ENCODE measurements around the gene STRN. TPM values are rescaled to one million over a fixed set of nuclear protein-coding genes. Genes with fewer than 3 reads are reported as not detected.
"Not testable (repeated sequence)": the region's sequence is repeated elsewhere in the genome, so short reads cannot be mapped to it uniquely, and the experiment has no call there.

The STRN gene
- total RNA-seq, 1 experiment from 2014 or later = 18.7 TPM

DNA sequence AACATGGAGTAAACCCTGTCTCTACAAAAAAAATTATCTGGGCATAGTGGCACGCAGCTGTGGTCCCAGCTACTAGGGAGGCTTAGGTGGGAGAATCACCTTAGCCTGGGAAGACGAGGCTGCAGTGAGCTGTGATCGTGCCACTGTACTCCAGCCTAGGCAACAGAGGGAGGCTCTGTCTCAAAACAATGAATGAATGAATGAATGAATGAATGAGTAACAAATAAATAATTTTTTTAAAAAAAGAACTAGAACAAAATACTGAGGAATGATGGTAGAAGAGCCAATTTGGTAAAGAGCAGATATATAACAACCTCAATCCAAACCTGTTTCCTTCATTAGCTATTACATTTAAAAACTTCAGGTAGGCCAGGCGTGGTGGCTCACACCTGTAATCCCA lies 60.1 kb downstream of the STRN start:
- no peak for DNase-seq (ENCODE audit: low read depth)

DNA sequence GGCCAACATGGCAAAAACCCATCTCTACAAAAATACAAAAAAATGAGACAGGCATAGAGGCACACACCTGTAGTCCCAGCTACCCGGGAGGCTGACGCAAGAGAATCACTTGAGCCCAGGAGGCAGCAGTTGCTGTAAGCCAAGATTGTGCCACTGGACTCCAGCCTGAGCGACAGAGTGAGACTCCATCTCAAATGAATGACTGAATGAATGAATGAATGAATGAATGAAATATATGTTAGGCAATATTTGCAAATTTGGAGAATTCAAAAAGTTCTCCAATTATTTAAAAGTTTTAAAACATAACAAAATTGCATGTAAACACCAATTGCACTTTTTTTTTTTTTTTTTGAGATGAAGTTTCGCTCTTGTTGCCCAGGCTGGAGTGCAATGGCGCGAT lies 61.7 kb downstream of the STRN start:
- no peak for DNase-seq (ENCODE audit: low read depth)

DNA sequence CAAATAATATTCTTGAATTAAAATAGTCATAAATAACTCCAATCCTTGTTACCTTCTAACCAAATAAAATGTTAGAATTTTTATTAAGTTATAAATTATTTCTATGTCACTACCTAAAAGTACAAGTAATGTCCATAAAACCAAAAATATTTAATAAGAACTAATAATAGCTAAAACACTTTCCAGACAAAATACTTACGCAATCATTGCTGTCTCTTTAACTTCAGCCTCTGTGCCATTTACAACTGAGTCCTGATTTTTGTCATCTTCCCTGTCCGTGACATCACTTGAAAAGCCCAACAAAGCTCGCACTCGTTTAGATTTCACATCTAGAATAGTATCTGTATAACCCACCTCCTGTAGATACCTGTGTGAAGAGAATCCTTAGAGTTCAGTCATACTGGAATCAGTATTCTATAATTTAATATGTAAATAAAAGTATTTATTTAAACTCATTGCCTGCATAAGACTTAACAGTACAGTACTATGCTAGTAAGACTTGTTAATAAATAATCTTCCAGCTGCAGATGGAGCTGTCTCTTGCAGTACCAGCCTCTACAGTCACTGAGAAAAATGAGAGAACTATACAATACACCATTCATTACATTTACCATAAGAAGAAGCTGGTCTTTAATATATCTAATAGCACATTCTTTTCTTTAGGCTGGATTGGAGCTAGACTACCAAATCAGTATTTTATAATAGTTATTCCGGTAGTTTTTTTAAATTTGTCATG lies 63.8 kb downstream of the STRN start:
- no peak for DNase-seq (ENCODE audit: low read depth)

DNA sequence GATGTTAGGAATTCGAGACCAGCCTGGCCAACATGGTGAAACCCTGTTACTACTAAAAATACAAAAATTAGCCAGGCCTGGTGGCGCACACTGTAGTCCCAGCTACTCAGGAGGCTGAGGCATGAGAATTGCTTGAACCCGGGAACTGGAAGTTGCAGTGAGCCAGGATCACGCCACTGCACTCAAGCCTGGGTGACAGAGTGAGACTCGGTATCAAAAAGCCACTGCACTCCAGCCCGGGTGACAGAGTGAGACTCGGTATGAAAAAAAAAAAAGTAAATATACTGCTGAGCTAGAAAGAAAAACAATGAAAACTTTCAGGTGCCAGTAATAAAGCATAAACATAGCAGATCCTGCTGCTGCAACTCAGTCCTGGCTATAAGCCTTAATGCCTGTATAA lies 73.5 kb downstream of the STRN start:
- no peak for DNase-seq (ENCODE audit: low read depth)

DNA sequence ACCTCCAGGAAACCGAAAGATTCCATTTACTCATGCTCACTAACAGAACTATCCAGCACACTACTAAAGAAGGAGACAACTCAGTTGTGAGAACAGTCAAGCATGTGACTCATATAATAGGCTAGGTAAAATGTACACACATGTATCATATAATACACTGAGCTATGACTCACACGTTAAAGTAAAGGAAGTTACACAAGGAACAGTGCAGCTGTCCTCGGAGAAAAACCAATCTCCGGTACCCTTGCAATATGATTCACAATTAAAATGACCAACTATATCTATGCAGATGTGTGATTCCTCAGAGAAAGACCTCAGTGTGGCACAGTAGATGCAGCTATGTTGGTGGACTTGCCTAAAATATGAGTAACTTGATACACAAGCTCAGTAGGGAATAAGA lies 76.5 kb downstream of the STRN start:
- DNase-seq (ENCODE audit: low read depth) = peak; percentile 95

DNA sequence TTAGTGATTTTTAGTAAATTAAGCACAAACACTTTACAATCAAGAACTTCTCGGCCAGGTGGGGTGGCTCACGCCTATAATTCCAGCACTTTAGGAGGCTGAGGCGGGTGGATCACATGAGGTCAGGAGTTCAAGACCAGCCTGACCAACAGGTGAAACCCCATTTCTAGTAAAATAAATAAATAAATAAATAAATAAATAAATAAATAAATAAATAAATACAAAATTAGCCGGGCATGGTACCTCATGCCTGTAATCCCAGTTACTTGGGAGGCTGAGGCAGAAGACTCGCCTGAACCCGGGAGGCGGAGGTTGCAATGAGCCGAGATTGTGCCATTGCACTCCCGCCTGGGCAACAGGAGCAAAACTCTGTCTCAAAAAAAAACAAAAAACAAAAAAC lies 79.2 kb downstream of the STRN start:
- not testable (repeated sequence) for DNase-seq (ENCODE audit: low read depth)

DNA sequence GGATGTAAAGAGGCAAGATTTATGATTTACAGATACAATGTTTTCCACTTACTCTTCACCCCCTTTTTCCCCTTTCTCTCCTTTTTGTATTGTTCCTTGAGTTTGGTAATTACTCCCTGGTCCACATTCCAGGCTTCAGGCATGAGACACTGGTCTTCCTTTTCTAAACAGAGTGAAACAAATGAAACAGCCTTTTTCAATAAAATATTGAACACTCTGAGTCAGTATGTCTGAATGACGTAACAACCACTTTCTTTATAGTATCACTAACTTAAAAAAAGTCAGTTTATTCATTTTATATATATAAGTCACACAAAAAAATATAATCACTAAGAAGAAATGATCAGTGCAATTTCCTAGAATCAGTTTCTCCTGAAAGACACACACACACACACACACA lies 79.7 kb downstream of the STRN start:
- DNase-seq (ENCODE audit: low read depth) = no peak

DNA sequence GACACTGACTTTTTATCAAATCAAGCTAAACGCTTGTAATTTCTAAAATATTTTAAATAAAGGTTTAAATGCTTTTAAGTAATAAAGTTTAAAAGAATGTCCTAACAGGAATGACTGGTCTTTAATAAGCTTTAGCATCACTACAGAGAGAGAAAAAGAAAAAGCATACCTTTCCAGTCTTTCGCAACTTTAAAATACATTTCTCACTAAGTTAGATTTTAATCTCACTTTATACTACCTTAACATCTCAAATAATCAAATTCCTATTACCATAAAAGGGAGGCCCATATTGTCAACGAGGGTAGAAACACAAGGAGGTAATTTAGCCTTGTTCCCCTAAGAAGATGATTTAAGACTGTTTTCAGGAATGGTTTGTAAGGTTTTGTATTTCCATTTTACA lies 80.7 kb downstream of the STRN start:
- DNase-seq (ENCODE audit: low read depth) = no peak

DNA sequence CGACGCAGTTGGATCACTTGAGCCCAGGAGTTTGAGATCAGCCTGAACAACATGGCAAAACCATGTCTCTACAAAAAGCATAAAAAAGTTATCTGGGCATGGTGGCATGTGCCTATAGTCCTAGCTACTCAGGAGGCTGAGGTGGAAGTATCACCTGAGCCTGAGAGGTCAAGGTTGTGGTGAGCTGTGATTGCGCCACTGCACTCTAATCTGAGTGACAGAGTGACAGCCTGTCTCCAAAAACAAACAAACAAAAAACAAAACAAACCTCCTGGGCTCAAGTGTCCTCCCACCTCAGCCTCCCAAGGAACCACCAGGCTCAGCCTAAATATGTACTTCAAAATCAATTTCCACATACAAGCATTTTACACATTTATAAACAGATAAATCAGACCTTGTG lies 83.8 kb downstream of the STRN start:
- DNase-seq (ENCODE audit: low read depth) = no peak

DNA sequence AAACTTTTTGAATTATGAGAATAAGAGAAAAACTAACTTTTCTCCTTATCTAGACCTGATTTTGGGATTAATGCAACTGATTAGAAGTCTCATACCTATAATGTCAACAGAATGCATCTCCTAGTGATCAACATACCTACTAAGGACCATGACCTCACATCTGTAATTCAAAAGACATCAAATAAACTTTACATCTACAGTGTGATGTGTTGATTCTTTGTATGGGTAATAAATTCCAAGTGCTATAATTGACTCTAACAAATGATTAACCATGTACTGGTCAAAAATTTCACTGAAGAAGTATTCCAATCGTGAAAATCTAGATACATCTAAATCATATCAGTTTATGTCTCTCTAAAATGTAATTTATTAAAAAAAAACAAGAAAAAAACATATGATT lies 84.5 kb downstream of the STRN start:
- DNase-seq (ENCODE audit: low read depth) = no peak

DNA sequence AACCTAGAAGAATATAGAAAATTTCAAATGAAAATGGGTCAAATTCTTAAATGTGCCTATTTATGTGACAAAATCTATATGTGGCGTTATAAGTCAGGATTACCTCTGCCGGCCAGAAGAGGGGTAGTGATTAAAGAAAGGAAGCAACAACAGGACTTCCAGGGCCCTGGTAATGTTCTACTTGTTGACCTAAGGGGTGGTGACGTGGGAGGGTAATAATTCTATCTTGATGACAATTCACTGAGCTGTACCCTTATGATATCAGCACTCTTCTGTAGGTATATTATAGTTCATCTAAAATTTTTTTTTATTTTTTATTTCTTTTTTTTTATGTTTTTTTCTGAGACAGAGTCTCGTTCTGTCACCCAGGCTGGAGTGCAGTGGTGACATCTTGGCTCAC lies 87.9 kb downstream of the STRN start:
- no peak for DNase-seq (ENCODE audit: low read depth)

DNA sequence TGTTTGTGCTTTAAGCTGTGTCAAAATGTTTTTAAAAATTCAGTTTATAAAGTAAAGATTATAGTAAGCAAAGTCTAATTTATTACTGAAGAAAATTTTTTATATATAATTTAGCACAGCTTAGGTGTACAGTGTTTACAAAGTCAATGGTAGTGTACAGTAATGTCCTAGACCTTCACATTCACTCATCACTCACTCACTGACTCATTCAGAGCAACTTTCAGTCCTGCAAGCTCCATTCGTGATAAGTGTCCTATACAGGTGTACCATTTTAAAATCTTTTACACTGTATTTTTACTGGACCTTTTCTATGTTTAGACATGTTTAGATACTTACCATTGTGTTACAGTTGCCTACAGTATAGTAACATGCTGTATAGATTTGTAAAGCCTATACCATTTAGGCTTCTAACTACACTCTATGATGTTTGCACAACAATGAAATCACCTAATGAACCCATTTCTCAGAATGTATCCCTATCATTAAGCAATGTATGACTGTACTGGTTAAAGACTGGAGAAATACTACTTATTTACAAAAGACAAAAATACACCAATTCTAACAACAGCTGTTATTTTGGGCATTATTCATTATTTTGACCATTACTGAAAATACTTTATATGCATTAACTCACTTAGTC lies 95.1 kb downstream of the STRN start:
- DNase-seq (ENCODE audit: low read depth) = no peak

DNA sequence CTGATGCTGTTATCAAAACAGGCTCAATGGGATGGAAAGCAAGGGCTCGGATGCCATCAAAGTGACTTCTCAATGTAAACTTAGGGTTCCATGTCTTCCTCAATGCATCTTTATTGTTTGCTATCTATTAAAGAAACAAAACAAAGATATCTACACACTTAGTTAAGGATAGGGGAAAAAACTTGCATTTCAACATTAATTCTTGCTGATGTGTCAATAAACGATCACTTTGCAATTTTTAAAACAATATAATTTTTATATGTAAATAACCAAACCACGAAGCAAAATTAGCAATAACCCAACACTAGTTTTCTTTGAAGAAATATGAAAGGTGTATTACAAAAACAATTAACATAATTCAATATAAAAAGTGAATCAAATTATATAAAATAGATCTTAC lies 96.7 kb downstream of the STRN start:
- DNase-seq (ENCODE audit: low read depth) = no peak

DNA sequence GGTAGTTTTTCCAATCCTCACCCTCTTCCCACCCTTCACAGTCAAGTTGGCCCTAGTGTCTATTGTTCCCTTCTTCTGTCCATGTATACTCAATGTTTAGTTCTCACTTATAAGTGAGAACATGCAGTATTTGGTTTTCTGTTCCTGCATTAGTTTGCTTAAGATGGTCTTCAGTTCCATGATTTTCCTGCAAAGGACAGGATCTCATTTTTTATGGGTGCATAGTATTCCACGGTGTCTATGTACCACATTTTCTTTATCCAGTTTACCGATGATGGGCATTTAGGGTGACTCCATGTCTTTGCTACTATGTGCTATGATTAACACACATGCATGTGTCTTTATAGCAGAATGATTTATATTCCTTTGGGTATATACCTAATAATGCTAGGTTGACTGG lies 104.4 kb downstream of the STRN start:
- no peak for DNase-seq (ENCODE audit: low read depth)

DNA sequence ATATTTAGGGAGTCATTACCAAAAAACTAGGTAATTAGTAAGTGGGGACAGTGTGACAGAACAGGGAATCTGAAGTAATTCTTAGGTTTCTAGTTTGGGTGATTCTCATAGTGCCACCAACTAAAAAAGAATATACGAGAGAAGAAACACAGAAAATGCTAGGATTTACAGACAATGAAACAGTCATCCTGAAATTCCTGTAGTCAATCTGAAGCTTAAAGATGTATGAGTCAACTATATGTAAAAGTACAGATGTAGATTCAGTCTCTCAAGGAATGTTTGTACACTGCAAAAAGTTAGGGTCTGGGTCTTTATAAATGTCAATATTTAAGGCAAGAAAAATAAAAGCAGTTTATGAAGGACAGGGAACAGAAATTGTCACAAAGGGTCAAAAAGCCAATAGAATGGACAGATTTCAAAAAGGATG lies 107.0 kb downstream of the STRN start:
- no peak for DNase-seq (ENCODE audit: low read depth)

DNA sequence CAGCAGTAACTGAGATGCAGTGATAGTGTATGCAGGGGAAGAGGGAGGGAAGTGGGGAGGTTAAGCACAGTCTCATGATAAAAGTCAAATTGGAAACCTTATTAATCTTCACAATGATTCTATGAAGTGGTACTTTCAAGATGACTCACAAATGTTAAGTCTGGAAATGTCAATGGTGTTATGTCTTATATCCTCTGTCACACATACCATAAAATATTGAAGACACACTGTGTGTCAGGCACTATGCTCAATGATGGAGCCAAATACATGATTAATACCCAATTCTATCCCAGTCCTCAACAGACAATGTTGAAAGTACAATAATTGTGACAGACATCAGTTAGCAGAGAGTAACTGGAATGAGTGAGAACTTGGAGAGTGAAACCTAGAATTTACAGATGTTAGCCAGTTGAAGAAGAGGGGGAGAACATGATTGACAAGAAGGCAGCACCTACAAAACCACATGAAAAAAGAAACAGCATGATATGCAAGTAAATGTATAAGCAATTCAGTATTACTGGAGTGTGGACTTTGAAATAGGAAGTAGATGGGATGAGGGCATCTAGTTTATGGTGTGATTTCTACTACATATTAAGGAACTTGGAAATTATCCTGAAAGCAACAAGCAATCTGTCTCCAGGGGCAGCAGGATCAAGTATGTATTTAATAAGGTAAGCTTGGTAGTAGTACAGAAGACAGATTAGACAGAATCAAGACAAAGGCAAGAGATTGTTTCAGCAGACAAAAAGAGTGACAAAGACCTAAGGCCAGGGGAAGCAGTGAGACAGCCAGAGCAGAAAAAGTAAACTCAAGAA lies 107.6 kb downstream of the STRN start:
- no peak for DNase-seq (ENCODE audit: low read depth)

DNA sequence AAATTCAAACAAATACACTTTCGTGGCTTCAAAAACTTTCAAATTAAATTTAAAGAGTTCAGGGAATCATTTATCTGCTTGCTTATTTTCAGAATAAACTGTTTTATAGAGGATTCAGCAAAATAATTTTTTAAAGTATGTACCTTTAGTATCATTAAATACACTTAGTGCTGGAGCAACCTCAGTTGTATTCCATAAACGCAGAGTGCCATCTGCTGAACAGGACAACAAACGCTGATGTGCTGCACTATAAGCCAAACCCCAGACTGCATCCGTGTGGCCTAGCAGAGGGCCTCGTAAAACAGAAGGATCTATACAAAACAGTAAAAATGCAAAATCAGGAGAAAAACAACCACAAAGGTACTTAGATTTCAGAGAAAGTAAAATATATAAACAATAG lies 108.6 kb downstream of the STRN start:
- no peak for DNase-seq (ENCODE audit: low read depth)

DNA sequence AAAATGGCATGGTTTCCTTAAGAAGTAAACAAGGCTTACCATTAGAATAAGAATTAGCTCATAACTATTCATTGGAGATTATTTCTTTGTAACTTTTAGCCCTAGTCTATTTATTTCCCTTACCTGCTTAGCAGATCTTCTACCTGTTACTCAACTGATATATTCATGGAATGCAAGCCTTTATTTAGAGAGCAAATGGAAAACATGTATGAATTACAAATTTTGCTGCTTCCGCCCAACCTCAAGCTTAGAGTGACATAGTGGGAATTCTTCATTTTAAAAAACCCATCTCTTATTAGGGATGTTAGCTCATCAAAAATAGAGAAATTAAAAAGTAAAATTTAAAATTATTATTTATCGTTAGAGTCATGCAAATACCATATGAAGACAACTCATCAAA lies 110.9 kb downstream of the STRN start:
- no peak for DNase-seq (ENCODE audit: low read depth)

DNA sequence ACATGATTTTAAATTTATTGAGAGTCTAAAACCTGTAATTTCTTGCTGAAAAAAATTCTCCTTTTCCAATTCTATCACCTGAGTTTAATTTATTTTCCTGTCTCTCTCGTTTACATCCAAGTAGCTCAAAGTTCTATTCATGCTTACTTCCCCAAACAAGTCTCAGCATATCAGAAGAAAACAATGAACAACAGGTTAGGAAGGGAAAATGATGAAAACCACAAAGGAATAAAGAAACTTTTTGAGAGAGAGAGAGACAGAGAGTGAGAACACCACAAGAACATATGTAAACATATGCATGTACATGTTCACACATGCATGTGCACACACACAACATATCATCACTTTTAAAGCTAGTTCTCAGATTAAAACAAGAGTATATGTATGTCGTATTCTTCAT lies 112.1 kb downstream of the STRN start:
- DNase-seq (ENCODE audit: low read depth) = no peak

DNA sequence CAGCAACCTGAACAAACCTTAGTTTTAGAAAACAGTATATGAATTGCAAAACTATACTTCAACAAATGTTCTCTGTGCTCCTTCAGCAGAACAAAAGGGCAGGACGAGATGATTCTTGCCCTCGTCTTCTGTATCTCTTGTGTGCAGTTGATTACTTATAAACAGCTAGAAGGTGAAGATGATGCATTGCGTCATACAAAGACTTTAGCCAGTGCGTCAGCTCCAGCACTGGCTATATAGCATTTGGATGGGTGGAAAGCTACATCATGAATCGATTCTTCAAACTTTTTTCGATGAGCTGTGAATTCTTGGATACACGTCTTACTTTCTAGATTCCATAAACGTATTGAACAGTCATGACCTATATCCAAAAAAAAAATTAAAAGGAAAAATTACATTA lies 117.1 kb downstream of the STRN start:
- DNase-seq (ENCODE audit: low read depth) = no peak

DNA sequence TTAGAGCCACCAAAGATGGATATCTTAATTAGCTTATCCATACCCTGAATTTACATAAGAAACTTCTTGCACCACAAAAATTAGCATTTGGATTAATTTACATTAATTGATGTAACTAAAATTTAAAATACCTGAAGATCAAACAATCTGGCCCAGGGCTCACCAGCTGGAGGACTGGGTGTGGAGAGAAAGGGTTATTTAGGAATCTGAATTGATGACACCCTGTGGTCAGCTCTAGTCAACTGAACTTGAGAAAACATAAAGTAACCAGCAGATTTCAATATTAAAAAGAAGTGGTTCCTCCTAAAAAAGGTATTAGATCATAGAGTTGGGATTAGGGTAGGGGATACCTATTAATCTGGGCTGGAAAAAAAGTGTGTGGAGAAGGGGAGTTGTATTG lies 122.5 kb downstream of the STRN start:
- no peak for DNase-seq (ENCODE audit: low read depth)

DNA sequence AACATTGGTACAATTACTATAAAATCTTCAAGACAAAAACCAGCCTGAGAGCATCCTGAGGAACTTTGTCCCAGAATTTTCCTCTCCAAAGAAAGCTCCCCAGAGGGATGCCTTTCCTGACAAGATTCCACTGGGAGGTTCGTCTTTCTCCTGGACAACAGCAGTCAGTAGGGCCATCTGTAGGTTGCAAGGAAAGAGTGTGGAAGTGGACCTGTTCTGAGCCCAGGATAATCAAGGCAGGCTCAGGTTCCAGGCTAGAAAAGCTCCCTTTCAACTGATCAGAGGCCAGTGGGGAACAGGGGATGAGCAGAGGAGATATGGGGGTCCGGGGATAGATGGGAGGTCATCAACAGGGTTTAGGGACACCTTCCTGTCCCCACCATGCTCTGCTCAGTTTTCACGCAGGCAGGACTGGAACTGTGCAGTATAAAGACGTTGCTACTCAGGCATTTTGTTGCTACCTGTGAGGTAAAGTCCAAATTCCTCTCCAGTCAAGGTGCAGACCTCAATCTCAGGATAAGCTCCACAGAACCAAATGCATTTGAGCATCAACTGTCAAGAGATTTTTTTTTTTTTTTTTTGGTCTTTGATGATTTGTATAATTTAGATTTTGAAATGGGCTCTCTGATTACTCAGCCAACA lies 126.2 kb downstream of the STRN start:
- DNase-seq (ENCODE audit: low read depth) = no peak

All from RPMI7951 (cell line).